Activated CD4-positive, alpha-beta T cell treated with anti-CD3 and anti-CD28 coated beads for 24 hours (primary cell): ENCODE results near the gene LDLR.
"Not testable (repeated sequence)": the region's sequence is repeated elsewhere in the genome, so short reads cannot be mapped to it uniquely, and the experiment has no call there.

Experiments used
- DNase-seq, 2 donors: peaks; one replicate each; pipeline ENCODE4 v3.0.0-alpha.2; 2020; ENCODE audit warnings: low read depth in 2 of 2

The LDLR gene

DNA sequence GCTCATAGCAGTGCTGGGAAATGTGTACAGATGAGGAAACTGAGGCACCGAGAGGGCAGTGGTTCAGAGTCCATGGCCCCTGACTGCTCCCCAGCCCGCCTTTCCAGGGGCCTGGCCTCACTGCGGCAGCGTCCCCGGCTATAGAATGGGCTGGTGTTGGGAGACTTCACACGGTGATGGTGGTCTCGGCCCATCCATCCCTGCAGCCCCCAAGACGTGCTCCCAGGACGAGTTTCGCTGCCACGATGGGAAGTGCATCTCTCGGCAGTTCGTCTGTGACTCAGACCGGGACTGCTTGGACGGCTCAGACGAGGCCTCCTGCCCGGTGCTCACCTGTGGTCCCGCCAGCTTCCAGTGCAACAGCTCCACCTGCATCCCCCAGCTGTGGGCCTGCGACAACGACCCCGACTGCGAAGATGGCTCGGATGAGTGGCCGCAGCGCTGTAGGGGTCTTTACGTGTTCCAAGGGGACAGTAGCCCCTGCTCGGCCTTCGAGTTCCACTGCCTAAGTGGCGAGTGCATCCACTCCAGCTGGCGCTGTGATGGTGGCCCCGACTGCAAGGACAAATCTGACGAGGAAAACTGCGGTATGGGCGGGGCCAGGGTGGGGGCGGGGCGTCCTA, 15.9 kb downstream of the LDLR start:
- no peak for DNase-seq

DNA sequence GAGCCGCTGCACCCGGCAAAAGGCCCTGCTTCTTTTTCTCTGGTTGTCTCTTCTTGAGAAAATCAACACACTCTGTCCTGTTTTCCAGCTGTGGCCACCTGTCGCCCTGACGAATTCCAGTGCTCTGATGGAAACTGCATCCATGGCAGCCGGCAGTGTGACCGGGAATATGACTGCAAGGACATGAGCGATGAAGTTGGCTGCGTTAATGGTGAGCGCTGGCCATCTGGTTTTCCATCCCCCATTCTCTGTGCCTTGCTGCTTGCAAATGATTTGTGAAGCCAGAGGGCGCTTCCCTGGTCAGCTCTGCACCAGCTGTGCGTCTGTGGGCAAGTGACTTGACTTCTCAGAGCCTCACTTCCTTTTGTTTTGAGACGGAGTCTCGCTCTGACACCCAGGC, 17.2 kb downstream of the LDLR start:
- no peak for DNase-seq

DNA sequence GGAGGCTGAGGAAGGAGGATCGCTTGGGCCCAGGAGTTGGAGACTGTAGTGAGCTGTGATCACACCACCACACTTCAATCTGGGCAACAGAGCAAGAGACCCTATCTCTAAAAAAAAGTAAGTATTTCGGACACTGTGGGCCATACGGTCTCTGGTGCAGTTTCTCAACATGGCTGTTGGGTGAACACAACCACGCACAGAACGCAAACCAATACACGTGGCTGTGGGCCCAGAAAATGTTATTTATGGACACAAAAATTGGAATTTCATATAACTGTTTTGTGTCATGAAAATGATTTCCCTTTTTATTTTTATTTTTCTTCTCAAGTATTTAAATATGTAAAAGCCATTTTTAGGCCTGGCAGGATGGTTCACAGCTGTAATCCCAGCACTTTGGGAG, 19.5 kb downstream of the LDLR start:
- no peak for DNase-seq

DNA sequence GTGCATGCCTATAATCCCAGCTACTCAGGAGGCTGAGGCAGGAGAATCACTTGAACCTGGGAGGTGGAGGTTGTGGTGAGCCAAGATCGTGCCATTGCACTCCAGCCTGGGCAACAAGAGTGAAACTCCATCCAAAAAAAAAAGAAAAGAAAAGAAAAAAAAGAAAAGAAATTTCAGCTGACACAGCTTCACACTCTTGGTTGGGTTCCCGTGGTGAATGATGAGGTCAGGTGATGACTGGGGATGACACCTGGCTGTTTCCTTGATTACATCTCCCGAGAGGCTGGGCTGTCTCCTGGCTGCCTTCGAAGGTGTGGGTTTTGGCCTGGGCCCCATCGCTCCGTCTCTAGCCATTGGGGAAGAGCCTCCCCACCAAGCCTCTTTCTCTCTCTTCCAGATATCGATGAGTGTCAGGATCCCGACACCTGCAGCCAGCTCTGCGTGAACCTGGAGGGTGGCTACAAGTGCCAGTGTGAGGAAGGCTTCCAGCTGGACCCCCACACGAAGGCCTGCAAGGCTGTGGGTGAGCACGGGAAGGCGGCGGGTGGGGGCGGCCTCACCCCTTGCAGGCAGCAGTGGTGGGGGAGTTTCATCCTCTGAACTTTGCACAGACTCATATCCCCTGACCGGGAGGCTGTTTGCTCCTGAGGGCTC, 22.0 kb downstream of the LDLR start:
- DNase-seq = no peak

DNA sequence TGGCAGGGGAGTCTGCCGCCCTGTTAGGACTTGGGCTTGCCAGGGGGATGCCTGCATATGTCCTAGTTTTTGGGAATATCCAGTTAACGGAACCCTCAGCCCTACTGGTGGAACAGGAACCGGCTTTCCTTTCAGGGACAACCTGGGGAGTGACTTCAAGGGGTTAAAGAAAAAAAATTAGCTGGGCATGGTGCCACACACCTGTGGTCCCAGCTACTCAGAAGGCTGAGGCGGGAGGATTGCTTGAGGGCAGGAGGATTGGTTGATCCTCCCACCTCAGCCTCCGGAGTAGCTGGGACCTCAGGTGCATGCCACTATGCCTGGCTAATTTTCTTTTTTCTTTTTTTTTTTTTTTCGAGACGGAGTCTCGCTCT, 22.5 kb downstream of the LDLR start:
- no peak for DNase-seq

DNA sequence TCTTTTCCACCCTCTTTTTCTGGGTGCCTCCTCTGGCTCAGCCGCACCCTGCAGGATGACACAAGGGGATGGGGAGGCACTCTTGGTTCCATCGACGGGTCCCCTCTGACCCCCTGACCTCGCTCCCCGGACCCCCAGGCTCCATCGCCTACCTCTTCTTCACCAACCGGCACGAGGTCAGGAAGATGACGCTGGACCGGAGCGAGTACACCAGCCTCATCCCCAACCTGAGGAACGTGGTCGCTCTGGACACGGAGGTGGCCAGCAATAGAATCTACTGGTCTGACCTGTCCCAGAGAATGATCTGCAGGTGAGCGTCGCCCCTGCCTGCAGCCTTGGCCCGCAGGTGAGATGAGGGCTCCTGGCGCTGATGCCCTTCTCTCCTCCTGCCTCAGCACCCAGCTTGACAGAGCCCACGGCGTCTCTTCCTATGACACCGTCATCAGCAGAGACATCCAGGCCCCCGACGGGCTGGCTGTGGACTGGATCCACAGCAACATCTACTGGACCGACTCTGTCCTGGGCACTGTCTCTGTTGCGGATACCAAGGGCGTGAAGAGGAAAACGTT, 24.0 kb downstream of the LDLR start:
- no peak for DNase-seq

DNA sequence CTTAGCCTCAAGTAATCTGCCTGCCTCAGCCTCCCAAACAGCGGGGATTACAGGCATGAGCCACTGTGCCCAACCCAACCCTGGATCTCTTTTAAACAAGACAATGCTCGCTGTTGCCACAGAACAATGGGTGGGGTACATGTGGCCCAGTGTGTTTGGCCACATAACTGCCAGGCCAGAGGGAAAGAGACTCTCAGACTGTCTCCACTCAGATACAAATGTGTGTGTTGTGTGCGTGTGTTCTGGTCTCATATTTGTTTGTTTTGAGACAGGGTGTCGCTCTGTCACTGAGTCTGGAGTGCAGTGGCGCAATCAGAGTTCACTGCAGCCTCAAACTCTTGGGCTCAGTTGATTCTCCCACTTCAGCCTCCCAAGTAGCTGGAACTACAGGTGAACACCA, 25.8 kb downstream of the LDLR start:
- DNase-seq = no peak

DNA sequence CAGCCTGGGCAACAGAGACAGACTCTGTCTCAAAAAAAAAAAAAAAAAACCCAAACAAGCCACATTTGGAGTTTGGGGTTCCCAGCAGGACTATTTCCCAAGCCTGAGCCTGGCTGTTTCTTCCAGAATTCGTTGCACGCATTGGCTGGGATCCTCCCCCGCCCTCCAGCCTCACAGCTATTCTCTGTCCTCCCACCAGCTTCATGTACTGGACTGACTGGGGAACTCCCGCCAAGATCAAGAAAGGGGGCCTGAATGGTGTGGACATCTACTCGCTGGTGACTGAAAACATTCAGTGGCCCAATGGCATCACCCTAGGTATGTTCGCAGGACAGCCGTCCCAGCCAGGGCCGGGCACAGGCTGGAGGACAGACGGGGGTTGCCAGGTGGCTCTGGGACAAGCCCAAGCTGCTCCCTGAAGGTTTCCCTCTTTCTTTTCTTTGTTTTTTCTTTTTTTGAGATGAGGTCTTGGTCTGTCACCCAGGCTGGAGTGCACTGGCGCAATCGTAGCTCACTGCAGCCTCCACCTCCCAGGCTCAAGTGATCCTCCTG, 26.7 kb downstream of the LDLR start:
- DNase-seq = no peak

DNA sequence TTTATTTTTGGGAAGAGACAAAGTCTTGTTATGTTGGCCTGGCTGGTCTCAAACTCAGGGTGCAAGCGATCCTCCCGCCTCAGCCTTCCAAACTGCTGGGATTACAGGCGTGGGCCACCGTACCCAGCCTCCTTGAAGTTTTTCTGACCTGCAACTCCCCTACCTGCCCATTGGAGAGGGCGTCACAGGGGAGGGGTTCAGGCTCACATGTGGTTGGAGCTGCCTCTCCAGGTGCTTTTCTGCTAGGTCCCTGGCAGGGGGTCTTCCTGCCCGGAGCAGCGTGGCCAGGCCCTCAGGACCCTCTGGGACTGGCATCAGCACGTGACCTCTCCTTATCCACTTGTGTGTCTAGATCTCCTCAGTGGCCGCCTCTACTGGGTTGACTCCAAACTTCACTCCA, 27.2 kb downstream of the LDLR start:
- no peak for DNase-seq

DNA sequence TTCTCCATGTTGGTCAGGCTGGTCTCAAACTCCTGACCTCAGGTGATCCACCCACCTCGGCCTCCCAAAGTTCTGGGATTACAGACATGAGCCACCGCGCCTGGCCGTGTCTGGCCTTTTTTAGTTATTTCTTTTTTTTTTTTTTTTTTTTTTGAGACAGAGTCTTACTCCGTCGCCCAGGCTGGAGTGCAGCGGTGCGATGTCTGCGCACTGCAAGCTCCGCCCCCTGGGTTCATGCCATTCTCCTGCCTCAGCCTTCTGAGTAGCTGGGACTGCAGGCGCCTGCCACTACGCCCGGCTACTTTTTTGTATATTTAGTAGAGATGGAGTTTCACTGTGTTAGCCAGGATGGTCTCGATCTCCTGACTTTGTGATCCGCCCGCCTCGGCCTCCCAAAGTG, 32.7 kb downstream of the LDLR start:
- DNase-seq = not testable (repeated sequence)

DNA sequence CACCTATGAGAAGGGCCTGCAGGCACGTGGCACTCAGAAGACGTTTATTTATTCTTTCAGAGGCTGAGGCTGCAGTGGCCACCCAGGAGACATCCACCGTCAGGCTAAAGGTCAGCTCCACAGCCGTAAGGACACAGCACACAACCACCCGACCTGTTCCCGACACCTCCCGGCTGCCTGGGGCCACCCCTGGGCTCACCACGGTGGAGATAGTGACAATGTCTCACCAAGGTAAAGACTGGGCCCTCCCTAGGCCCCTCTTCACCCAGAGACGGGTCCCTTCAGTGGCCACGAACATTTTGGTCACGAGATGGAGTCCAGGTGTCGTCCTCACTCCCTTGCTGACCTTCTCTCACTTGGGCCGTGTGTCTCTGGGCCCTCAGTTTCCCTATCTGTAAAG, 33.9 kb downstream of the LDLR start:
- DNase-seq = no peak

DNA sequence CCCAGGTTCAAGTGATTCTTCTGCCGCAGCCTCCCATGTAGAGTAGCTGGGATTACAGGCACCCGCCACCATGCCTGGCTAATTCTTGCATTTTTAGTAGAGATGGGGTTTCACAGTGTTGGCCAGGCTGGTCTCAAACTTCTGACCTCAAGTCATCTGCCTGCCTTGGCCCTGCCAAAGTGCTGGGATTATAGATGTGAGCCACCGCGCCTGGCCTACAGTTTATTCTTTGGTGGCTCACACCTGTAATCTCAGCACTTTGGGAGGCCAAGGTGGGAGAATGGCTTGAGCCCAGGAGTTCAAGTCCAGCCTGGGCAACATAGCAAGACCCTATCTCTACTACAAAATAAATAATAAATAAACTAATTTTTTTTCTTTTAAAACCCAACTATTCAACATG, 34.9 kb downstream of the LDLR start:
- not testable (repeated sequence) for DNase-seq

DNA sequence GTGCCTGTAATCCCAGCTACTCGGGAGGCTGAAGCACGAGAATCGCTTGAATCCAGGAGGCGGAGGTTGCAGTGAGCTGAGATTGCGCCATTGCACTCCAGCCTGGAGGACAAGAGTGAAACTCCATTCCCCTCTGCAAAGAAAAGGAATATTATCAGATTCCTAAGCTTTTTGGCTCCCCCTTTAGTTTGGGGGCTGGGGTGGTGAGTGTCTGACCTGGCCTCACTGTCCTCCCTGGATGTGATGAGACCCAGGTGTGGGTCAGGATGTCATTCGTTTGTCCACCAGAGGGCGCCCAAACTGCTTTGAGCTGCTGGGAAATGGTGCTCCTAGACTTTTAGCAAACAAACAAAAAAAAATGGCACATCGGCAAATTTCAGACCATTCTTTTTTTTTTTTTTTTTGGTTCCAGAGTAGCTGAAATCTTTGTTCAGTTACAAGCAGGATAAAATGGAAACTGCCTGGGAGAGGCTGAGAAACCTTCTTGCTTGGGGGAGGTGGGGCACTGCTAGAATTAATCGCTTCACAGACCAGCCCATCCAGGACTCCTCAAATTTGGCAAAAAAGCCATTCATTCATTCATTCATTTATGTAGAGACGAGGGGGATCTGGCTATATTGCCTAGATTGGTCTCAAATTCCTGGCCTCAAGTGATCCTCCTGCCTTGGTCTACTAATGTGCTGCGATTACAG, 36.9 kb downstream of the LDLR start:
- peak; percentile 73 to 74 for DNase-seq

DNA sequence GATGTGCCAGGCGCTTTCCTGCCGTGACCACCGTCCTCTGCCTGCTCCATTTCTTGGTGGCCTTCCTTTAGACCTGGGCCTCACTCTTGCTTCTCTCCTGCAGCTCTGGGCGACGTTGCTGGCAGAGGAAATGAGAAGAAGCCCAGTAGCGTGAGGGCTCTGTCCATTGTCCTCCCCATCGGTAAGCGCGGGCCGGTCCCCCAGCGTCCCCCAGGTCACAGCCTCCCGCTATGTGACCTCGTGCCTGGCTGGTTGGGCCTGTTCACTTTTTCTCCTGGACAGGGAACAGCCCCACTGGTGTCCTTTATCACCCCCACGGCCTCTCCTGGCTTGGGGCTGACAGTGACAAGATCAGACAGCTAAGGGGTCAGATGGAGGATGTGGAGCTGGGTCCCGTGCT, 38.6 kb downstream of the LDLR start:
- DNase-seq = no peak

DNA sequence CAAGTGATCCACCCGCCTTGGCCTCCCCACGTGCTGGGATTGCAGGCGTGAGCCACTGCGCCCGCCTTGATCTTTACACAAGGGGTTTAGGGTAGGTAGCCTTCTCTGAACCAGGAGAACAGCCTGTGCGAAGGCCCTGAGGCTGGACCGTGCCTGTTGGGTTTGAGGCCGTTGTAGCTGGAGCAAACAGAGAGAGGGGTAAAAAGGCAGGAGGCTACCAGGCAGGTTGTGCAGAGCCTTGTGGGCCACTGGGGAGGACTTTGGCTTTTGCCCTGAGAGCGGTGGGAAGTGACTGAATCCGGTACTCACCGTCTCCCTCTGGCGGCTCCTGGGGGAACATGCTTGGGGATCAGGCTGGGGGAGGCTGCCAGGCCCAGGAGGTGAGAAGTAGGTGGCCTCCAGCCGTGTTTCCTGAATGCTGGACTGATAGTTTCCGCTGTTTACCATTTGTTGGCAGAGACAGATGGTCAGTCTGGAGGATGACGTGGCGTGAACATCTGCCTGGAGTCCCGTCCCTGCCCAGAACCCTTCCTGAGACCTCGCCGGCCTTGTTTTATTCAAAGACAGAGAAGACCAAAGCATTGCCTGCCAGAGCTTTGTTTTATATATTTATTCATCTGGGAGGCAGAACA, 41.7 kb downstream of the LDLR start:
- DNase-seq = peak; percentile 64 to 71

DNA sequence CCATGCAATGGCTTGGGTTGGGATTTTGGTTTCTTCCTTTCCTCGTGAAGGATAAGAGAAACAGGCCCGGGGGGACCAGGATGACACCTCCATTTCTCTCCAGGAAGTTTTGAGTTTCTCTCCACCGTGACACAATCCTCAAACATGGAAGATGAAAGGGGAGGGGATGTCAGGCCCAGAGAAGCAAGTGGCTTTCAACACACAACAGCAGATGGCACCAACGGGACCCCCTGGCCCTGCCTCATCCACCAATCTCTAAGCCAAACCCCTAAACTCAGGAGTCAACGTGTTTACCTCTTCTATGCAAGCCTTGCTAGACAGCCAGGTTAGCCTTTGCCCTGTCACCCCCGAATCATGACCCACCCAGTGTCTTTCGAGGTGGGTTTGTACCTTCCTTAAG, 42.2 kb downstream of the LDLR start:
- no peak for DNase-seq

DNA sequence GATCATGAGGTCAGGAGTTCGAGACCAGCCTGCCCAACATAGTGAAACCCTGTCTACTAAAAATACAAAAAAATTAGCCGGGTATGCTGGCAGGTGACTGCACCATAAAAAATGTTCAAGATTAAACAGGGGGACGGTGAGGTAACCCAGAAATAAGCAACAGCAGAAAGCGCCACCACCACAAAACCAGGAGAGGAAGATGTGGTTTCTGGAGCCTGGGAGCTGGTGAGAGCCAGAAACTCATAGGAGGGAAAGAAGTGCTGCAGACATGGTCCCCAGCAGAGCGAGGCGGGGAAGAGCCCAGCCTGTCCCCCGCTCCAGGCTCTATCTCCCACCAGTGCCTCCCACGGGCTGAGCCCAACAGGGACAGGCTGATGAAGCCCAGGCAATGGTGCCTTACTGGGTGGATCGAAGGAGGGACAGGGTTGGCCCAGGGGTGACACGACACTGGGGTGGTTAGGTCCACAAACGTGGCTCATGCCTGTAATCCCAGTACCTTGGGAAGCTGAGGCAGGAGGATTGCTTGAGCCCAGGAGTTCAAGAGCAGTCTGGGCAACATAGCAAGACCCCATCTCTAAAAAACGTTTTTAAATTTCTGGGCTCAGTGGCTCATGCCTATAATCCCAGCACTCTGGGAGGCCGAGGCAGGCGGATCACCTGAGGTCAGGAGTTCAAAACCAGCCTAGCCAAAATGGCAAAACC, 47.3 kb downstream of the LDLR start:
- no peak for DNase-seq

DNA sequence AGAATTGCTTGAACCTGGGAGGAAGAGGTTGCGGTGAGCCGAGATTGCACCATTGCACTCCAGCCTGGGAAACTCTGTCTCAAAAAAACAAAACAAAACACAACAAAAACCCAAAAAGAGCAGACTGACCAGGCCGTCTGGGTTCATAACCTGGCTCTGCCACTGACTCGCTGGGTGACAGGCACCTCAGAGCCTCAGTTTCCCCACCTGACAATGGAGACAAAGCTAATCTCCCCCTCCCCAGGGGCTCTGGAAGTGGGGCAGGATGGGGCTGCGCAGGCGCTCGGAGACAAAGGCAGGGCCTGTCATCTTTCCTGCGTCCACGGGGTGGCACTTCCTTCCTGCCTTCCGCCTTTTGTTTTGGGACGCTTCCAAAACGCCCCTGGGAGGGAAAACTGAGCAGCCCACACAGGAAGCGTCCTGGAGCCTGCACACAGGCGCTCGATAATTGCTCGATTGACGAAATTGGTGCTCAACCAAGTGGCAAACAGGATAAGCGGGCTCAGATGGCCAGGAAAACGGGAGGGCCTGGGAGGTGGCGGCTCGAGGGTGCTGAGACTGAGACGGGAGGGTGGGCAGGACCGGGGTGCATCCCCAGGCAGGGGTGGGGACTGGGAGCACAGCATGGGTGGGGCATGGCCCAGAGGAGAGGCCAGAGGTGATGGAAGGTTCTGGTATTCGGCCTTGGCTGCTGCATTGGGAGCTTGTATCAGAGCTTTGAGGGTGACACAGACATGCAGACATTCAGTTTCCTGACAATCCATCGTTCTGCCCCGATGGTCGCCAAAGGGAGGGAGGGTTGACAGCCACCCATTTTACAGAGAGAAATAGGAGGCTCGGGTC, 48.5 kb downstream of the LDLR start:
- peak; percentile 18 to 36 for DNase-seq

DNA sequence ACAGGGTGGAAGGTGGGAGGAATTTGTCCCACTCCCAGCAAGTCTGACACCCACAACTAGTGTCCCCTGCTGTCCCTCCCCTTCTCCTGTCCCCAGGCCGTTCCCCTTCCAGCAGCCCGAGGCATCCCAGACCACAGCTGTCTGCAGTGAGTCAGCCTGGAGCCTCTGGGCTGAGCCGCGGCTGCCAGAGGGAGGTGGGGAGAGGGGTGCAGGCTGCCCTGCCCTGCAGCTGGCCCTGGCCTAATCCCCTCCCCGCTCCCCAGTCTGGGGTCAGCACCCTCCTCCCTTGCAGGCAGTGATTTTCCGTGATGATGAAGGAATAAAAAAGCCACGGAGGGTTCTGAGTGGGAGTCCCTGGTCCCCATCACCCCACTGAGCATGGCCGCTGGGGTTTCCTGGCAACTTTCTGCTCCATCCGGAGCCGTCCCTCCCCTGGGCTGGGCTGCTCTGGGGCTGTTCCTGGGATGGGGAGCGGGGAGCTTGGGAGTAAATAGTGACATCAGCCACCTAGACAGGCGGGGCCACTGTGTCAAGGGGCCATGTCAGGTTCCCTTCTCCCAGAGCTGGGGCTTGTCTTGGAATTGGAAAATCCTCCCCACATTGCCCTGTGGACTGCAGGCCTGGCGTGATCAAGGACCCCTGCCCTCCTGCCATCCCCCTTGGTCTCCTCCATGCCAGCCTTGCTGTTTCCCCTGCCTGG, 49.5 kb downstream of the LDLR start:
- DNase-seq = no peak

DNA sequence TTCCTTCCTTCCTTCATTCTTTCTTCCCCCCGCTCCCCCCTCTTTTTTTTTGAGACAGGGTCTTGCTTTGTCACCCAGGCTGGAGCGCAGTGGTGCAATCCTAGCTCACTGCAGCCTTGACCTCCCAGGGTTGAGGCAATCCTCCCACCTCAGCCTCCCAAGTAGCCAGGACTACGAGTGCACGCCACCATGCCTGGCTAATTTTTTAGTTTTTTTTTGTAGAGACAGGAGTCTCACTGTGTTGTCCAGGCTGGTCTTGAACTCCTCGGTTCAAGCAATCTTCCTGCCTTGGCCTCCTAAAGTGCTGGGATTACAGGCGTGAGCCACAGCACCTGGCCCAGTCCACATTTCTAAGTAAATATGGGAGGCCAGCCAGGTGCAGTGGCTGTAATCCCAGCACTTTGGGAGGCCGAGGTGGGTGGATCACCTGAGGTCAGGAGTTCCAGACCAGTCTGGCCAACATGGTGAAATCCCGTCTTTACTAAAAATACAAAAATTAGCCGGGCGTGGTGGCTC, 50.8 kb downstream of the LDLR start:
- DNase-seq = not testable (repeated sequence)
